Measurements from ENCODE around the gene PLB1.

- TF ChIP-seq, protein P1, sequence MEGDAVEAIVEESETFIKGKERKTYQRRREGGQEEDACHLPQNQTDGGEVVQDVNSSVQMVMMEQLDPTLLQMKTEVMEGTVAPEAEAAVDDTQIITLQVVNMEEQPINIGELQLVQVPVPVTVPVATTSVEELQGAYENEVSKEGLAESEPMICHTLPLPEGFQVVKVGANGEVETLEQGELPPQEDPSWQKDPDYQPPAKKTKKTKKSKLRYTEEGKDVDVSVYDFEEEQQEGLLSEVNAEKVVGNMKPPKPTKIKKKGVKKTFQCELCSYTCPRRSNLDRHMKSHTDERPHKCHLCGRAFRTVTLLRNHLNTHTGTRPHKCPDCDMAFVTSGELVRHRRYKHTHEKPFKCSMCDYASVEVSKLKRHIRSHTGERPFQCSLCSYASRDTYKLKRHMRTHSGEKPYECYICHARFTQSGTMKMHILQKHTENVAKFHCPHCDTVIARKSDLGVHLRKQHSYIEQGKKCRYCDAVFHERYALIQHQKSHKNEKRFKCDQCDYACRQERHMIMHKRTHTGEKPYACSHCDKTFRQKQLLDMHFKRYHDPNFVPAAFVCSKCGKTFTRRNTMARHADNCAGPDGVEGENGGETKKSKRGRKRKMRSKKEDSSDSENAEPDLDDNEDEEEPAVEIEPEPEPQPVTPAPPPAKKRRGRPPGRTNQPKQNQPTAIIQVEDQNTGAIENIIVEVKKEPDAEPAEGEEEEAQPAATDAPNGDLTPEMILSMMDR (IDR thresholded peaks at IDR 0.05; ENCODE audit: insufficient read depth, low read length) = no peak
- TF ChIP-seq POLR2AphosphoS5 (IDR thresholded peaks at IDR 0.05; ENCODE audit: low read depth) (peak; percentile 70), GABPA (IDR thresholded peaks at IDR 0.05; ENCODE audit: low read depth) (no peak)
These were observed 107.1 kb downstream of the PLB1 start for GRCh38 chr2:28602751-28603639.
